OCI-LY7 (cell line): ENCODE data around the gene MRPS27. TPM values are rescaled to one million over a fixed set of nuclear protein-coding genes. Genes with fewer than 3 reads are reported as not detected.

Experiments
- BruUV-seq: library from RNA; stranded (reverse); fragments of 400-500 nt; replicated peaks from 2 replicates; lab custom pipeline; 2021; lab: Mats Ljungman, UMichigan
- CTCF ChIA-PET: fragments of 300-600 bp; sonication (Branson Sonifier 250); formaldehyde crosslinking; loops from one replicate; lab custom pipeline; 2022; ENCODE audit warnings: antibody characterized with exemption; ENCODE audit not compliant: unreplicated experiment; lab: Charles Lee
- POLR2A ChIA-PET: fragments of 300-600 bp; sonication (Branson Sonifier 250); formaldehyde crosslinking; loops from one replicate; lab custom pipeline; 2022; ENCODE audit warnings: antibody characterized with exemption; lab: Charles Lee
- DNase-seq: peaks from one replicate; pipeline ENCODE4 v3.0.0-alpha.2; 2015; ENCODE audit warnings: low spot score
- H2AFZ ChIP-seq: fragments of 200-600 bp; sonication (generic), shearing (Covaris generic); 2 replicates; pipeline ENCODE4 v1.6.1; 2014; ENCODE audit warnings: mild to moderate bottlenecking, antibody characterized with exemption, low read length, moderate library complexity
- H3K27ac ChIP-seq: fragments of 200-600 bp; sonication (generic); 2 replicates; pipeline ENCODE4 v1.5.1; 2014; ENCODE audit warnings: mixed run types, low read depth, mild to moderate bottlenecking, moderate library complexity, low read length, inconsistent platforms; ENCODE audit not compliant: poor library complexity, severe bottlenecking
- H3K36me3 ChIP-seq: fragments of 200-600 bp; sonication (generic); 2 replicates; pipeline ENCODE4 v1.6.1; 2014; ENCODE audit warnings: mild to moderate bottlenecking, antibody characterized with exemption, low read length, moderate library complexity, mixed read lengths; ENCODE audit not compliant: insufficient read depth
- H3K4me1 ChIP-seq: fragments of 200-600 bp; sonication (generic); 2 replicates; pipeline ENCODE4 v1.5.1; 2014; ENCODE audit warnings: mild to moderate bottlenecking, low read length; ENCODE audit not compliant: insufficient read depth, poor library complexity, severe bottlenecking
- H3K4me2 ChIP-seq: fragments of 200-600 bp; sonication (generic); 2 replicates; pipeline ENCODE4 v1.6.1; 2014; ENCODE audit warnings: mild to moderate bottlenecking, low read length
- H3K4me3 ChIP-seq: fragments of 200-600 bp; sonication (generic); 2 replicates; pipeline ENCODE4 v1.5.1; 2014; ENCODE audit warnings: mild to moderate bottlenecking, low read depth, low read length; ENCODE audit not compliant: poor library complexity, severe bottlenecking
- H3K79me2 ChIP-seq: fragments of 200-600 bp; sonication (generic); 2 replicates; pipeline ENCODE4 v1.6.1; 2016; ENCODE audit warnings: low read depth, mild to moderate bottlenecking, low read length, moderate library complexity, mixed read lengths; ENCODE audit not compliant: insufficient read depth
- H3K9me2 ChIP-seq: fragments of 200-600 bp; sonication (generic); 2 replicates; pipeline ENCODE4 v1.6.1; 2016; ENCODE audit warnings: mild to moderate bottlenecking, low read length, mixed read lengths; ENCODE audit not compliant: insufficient read depth
- H3K9me3 ChIP-seq: fragments of 200-600 bp; sonication (generic); 2 replicates; pipeline ENCODE4 v1.6.1; 2014; ENCODE audit warnings: mild to moderate bottlenecking, mixed run types, low read length, mixed read lengths
- H4K20me1 ChIP-seq: fragments of 200-600 bp; sonication (generic); 2 replicates; pipeline ENCODE4 v1.6.1; 2014; ENCODE audit warnings: mild to moderate bottlenecking, antibody characterized with exemption, low read length, moderate library complexity, mixed read lengths; ENCODE audit not compliant: insufficient read depth
- CTCF ChIP-seq: fragments of 200-600 bp; sonication (generic); conservative IDR thresholded peaks from 2 replicates; pipeline ENCODE4 v1.5.1; 2014; ENCODE audit warnings: mild to moderate bottlenecking, antibody characterized with exemption, low read length, moderate library complexity, mixed read lengths
- EZH2phosphoT487 ChIP-seq: fragments of 200-600 bp; sonication (generic); IDR thresholded peaks from 2 replicates; pipeline ENCODE4 v1.6.1; 2018; ENCODE audit warnings: low read depth, borderline replicate concordance, mild to moderate bottlenecking, mixed run types, antibody characterized with exemption, low read length, moderate library complexity, mixed read lengths
- intact Hi-C: fragments of 100-400 bp; cut with micrococcal nuclease; formaldehyde crosslinking; loops from one replicate; pipeline ENCODE4 v1.10.0; 2022; ENCODE audit not compliant: unreplicated experiment
- total RNA-seq, 2 experiments: library from RNA; depleted of rRNA in 1 of 2; stranded (reverse); fragments of >200 nt in 1 of 2; shearing (Covaris generic) in 1 of 2; gene quantifications; 2 replicates each; pipeline ENCODE4 v1.2.3, GENCODE V29; 2014 to 2022

The MRPS27 gene
- total RNA-seq, 2 experiments from 2014 or later = 62.6 to 70.9 TPM

- Histone ChIP-seq H2AFZ (no peak overlapping the region), H3K4me3 (no peak overlapping the region), H3K79me2 (no peaks in the 10 kb centered on the region), H4K20me1 (no peaks in the 10 kb centered on the region), H3K27ac (no peak overlapping the region), H3K36me3 (peaks cover 43% of the 10 kb centered on the region), H3K4me2 (no peak overlapping the region), H3K9me2 (no peaks in the 10 kb centered on the region), H3K9me3 (no peaks in the 10 kb centered on the region), H3K4me1 (no peaks in the 10 kb centered on the region)
- ChIA-PET POLR2A (no interaction called here), CTCF (no interaction called here)
- intact Hi-C loops = loop anchor here (5.0 kb wide), 2 partner anchors 157 to 452 kb away; partner anchors contain the start of gene TNPO1
- DNase-seq = no peak
- TF ChIP-seq CTCF (no peak), EZH2phosphoT487 (no peak)
- BruUV-seq = no TSS peak
Measured at GRCh38 chr5:72364951-72365350, 44.9 kb upstream of the MRPS27 start.

GRCh38 chr5:72364171-72364570, 44.1 kb upstream of the MRPS27 start:
- H3K36me3 ChIP-seq = peaks cover 51% of the 10 kb centered on the region
- H3K4me2 ChIP-seq = no peak overlapping the region
- intact Hi-C loops = no loop called here
- no peaks in the 10 kb centered on the region for H3K9me3 ChIP-seq
- TF ChIP-seq EZH2phosphoT487 = no peak
- no peak for TF ChIP-seq CTCF
- DNase-seq = no peak
- CTCF ChIA-PET = no interaction called here
- H4K20me1 ChIP-seq = no peaks in the 10 kb centered on the region
- H3K4me3 ChIP-seq = no peak overlapping the region
- no peak overlapping the region for H3K27ac ChIP-seq
- no peak overlapping the region for H2AFZ ChIP-seq
- POLR2A ChIA-PET = interaction anchor here (0.7 kb wide), 1 partner anchor 303 kb away, joined by 3 read pairs; no protein-coding TSS in a partner anchor
- no peaks in the 10 kb centered on the region for H3K9me2 ChIP-seq
- BruUV-seq = no TSS peak
- no peaks in the 10 kb centered on the region for H3K79me2 ChIP-seq
- H3K4me1 ChIP-seq = no peaks in the 10 kb centered on the region

GRCh38 chr5:72363166-72363802, 43.2 kb upstream of the MRPS27 start:
- Histone ChIP-seq H3K4me3 (no peak overlapping the region), H4K20me1 (no peaks in the 10 kb centered on the region), H3K4me1 (no peaks in the 10 kb centered on the region), H3K9me2 (no peaks in the 10 kb centered on the region), H3K36me3 (peaks cover 60% of the 10 kb centered on the region), H3K9me3 (no peaks in the 10 kb centered on the region), H3K4me2 (no peak overlapping the region), H3K79me2 (no peaks in the 10 kb centered on the region), H2AFZ (no peak overlapping the region), H3K27ac (no peak overlapping the region)
- intact Hi-C loops = no loop called here
- POLR2A ChIA-PET = interaction anchor here (0.7 kb wide), 1 partner anchor 303 kb away, joined by 3 read pairs; no protein-coding TSS in a partner anchor
- CTCF ChIA-PET = no interaction called here
- no TSS peak for BruUV-seq
- DNase-seq = no peak
- TF ChIP-seq EZH2phosphoT487 (no peak), CTCF (no peak)
